ENCODE measurements around the gene PFKP.

Gene PFKP

DNA sequence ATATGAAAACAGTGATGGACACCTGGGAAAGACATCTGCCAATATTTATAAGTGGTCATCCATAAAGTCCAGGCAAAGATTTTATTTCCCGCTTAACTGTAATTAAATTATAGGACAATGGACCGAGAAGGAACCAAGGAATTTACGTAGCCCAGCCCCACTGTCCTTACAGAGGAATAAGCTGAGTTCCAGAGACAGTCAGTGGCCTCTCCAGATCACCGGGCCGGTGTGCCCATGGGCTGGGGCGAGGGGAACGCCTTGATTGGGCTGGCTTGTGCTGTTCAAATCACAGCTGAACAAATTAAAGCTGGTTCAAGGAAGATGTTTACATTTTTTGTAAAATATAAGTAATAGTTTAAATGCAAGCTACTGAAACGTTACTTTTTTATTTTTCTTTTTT is 40.7 kb downstream of the PFKP start:
- Histone ChIP-seq H3K36me3 (ENCODE audit: control insufficient read depth, insufficient read depth, low read length) (peaks cover 14% of the 10 kb centered on the region), H3K27me3 (ENCODE audit: control insufficient read depth, insufficient read depth, low read length) (no peaks in the 10 kb centered on the region), H3K9ac (ENCODE audit: low read length) (no peak overlapping the region), H3K4me3 (ENCODE audit: low read length) (no peak overlapping the region), H3K27ac (ENCODE audit: low read depth, low read length) (peak overlapping the region; percentile 23), H3K4me1 (ENCODE audit: control insufficient read depth, insufficient read depth, low read length) (no peaks in the 10 kb centered on the region)

DNA sequence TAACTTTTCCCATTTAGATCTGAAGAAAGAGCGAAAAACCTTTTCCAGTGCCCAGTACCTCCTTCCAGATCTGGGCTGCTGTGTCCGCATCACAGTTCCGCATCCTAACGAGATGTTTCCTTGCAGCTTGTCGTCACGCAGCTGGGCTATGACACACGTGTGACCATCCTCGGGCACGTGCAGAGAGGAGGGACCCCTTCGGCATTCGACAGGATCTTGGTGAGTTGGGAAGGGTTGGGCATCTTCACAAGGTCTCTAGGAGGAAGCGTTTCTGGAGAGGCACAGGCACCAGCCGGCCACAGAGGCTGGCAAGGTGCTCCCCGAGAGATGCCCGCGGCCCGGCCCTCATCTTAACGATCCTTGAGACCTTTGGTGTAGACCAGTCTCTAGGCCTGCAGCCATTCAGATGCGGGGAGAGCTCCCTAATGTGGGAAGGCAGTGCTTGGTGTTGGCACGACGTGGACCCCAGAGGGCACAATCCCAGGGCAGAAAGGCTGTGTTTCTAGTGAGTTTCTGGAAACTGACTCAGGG is 41.3 kb downstream of the PFKP start:
- Histone ChIP-seq H3K27ac (ENCODE audit: low read depth, low read length) (no peak overlapping the region), H3K27me3 (ENCODE audit: control insufficient read depth, insufficient read depth, low read length) (no peaks in the 10 kb centered on the region), H3K4me1 (ENCODE audit: control insufficient read depth, insufficient read depth, low read length) (no peaks in the 10 kb centered on the region), H3K36me3 (ENCODE audit: control insufficient read depth, insufficient read depth, low read length) (peaks cover 18% of the 10 kb centered on the region), H3K4me3 (ENCODE audit: low read length) (no peak overlapping the region), H3K9ac (ENCODE audit: low read length) (no peak overlapping the region)

GRCh38 chr10:3109196-3109595 is 41.8 kb downstream of the PFKP start:
- no peak overlapping the region for H3K9ac ChIP-seq (ENCODE audit: low read length)
- no peaks in the 10 kb centered on the region for H3K27me3 ChIP-seq (ENCODE audit: control insufficient read depth, insufficient read depth, low read length)
- no peaks in the 10 kb centered on the region for H3K4me1 ChIP-seq (ENCODE audit: control insufficient read depth, insufficient read depth, low read length)
- no peak overlapping the region for H3K4me3 ChIP-seq (ENCODE audit: low read length)
- peaks cover 21% of the 10 kb centered on the region for H3K36me3 ChIP-seq (ENCODE audit: control insufficient read depth, insufficient read depth, low read length)
- no peak overlapping the region for H3K27ac ChIP-seq (ENCODE audit: low read depth, low read length)

- H3K27ac ChIP-seq (ENCODE audit: low read depth, low read length): no peak overlapping the region
- H3K9ac ChIP-seq (ENCODE audit: low read length): no peak overlapping the region
- no peaks in the 10 kb centered on the region for H3K27me3 ChIP-seq (ENCODE audit: control insufficient read depth, insufficient read depth, low read length)
- peaks cover 16% of the 10 kb centered on the region for H3K36me3 ChIP-seq (ENCODE audit: control insufficient read depth, insufficient read depth, low read length)
- no peak overlapping the region for H3K4me3 ChIP-seq (ENCODE audit: low read length)
- H3K4me1 ChIP-seq (ENCODE audit: control insufficient read depth, insufficient read depth, low read length): no peaks in the 10 kb centered on the region
Measured at GRCh38 chr10:3109633-3110032, 42.3 kb downstream of the PFKP start.

DNA sequence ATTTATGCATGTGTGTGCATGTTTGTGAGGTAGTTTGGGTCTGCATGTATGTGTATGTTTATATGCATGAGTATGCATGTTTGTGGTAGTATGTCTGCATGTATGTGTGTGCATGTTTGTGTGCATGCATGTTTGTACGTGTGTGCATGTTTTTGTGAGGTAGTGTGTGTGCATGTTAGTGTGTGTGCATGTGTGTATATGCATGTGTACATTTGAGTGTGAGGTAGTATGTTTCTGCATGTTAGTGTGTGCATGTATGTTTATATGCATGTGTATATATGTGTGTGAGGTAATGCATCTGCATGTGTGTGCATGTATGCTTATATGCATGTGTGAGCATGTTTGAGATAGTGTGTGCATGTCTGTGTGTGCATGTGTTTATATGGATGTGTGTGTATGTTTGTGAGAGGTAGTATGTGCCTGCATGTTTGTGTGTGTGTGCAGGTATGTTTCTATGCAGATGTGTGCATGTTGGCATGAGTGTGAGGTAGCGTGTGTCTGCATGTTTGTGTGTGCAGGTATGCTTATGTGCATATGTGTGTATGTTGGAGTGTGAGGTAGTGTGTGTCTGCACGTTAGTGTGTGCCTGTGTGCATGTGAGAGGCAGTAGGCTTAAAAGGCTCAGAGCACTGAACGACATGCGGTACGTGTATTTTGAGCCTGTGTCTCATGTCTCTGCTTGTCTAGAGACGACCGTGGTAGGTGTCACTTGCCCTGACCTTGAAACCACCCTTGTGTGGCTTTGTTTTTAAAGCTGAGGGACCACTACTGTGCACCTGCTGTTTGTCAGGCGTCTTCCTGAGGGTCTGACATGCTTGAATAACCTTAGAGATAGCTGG is 43.7 kb downstream of the PFKP start:
- Histone ChIP-seq H3K4me3 (ENCODE audit: low read length) (no peak overlapping the region), H3K36me3 (ENCODE audit: control insufficient read depth, insufficient read depth, low read length) (peaks cover 14% of the 10 kb centered on the region), H3K27ac (ENCODE audit: low read depth, low read length) (no peak overlapping the region), H3K27me3 (ENCODE audit: control insufficient read depth, insufficient read depth, low read length) (no peaks in the 10 kb centered on the region), H3K4me1 (ENCODE audit: control insufficient read depth, insufficient read depth, low read length) (no peaks in the 10 kb centered on the region), H3K9ac (ENCODE audit: low read length) (no peak overlapping the region)

DNA sequence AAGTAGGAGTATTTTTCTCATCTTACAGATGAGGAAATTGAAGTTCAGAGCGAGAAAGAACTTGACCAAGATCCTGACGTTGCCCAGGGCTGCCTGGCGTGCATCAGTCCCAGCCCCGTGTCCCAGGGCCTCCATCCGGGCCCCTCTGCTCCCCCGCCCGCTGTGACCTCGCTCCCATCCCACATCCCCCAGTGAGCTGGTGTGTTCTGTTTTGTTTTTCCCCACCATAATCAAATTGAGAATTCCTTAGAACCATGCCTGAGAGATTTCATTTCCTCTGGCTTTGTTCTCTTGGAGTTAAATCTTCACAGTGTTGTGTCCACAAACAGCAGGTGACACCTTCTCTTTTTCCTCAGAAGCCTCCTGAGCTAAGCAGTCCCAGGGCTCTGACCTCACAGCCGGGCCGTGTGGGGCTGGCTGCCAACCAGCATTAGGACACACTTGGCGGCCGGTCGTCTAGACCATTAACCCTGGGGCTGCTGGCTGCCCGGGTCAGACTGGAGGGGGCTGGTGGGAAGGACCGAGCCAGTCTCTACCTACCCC is 44.3 kb downstream of the PFKP start:
- Histone ChIP-seq H3K27me3 (ENCODE audit: control insufficient read depth, insufficient read depth, low read length) (no peaks in the 10 kb centered on the region), H3K36me3 (ENCODE audit: control insufficient read depth, insufficient read depth, low read length) (peaks cover 17% of the 10 kb centered on the region), H3K4me3 (ENCODE audit: low read length) (no peak overlapping the region), H3K4me1 (ENCODE audit: control insufficient read depth, insufficient read depth, low read length) (no peaks in the 10 kb centered on the region), H3K27ac (ENCODE audit: low read depth, low read length) (no peak overlapping the region), H3K9ac (ENCODE audit: low read length) (no peak overlapping the region)

DNA sequence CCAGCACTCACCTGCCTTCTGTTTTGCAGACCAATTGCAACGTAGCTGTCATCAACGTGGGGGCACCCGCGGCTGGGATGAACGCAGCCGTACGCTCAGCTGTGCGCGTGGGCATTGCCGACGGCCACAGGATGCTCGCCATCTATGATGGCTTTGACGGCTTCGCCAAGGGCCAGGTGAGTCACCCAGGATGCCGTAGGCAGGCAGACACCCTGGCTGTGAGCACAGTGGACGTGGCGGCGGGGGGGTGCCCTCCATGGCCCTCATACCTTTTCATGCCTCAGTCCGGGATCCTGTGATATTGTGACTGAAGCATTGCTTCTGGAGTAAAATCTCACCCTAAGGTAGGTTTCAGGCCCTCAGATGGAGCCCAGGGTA is 46.0 kb downstream of the PFKP start:
- no peaks in the 10 kb centered on the region for H3K4me1 ChIP-seq (ENCODE audit: control insufficient read depth, insufficient read depth, low read length)
- peaks cover 21% of the 10 kb centered on the region for H3K36me3 ChIP-seq (ENCODE audit: control insufficient read depth, insufficient read depth, low read length)
- no peak overlapping the region for H3K9ac ChIP-seq (ENCODE audit: low read length)
- H3K4me3 ChIP-seq (ENCODE audit: low read length): no peak overlapping the region
- no peaks in the 10 kb centered on the region for H3K27me3 ChIP-seq (ENCODE audit: control insufficient read depth, insufficient read depth, low read length)
- H3K27ac ChIP-seq (ENCODE audit: low read depth, low read length): no peak overlapping the region

DNA sequence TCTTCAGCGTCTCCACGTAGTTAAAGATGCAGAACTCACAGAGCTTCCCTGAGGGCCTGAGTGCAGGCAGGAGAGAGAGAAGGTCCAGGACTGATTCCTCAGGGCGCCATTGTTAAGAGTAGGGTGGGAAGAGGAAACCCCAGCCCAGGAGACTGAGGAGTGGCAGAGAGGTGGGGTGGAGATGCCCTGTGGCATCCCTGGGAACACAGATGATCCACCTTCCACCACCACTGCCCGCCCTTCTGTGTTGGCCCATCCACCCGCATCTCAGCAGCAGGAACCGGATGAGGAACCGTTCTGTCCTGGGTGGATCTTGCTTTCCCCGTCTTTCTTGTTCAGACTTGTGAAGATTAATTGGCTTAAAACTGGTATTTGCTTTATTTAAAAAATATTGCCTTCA is 48.3 kb downstream of the PFKP start:
- H3K4me3 ChIP-seq (ENCODE audit: low read length): no peak overlapping the region
- no peaks in the 10 kb centered on the region for H3K27me3 ChIP-seq (ENCODE audit: control insufficient read depth, insufficient read depth, low read length)
- no peak overlapping the region for H3K27ac ChIP-seq (ENCODE audit: low read depth, low read length)
- no peak overlapping the region for H3K9ac ChIP-seq (ENCODE audit: low read length)
- peaks cover 17% of the 10 kb centered on the region for H3K36me3 ChIP-seq (ENCODE audit: control insufficient read depth, insufficient read depth, low read length)
- H3K4me1 ChIP-seq (ENCODE audit: control insufficient read depth, insufficient read depth, low read length): no peaks in the 10 kb centered on the region

- no peak overlapping the region for H3K9ac ChIP-seq (ENCODE audit: low read length)
- H3K27ac ChIP-seq (ENCODE audit: low read depth, low read length): no peak overlapping the region
- peaks cover 17% of the 10 kb centered on the region for H3K36me3 ChIP-seq (ENCODE audit: control insufficient read depth, insufficient read depth, low read length)
- H3K4me1 ChIP-seq (ENCODE audit: control insufficient read depth, insufficient read depth, low read length): no peaks in the 10 kb centered on the region
- no peaks in the 10 kb centered on the region for H3K27me3 ChIP-seq (ENCODE audit: control insufficient read depth, insufficient read depth, low read length)
- no peak overlapping the region for H3K4me3 ChIP-seq (ENCODE audit: low read length)
Measured at GRCh38 chr10:3116508-3117100, 49.3 kb downstream of the PFKP start.

GRCh38 chr10:3117486-3117885 is 50.1 kb downstream of the PFKP start:
- Histone ChIP-seq H3K4me1 (ENCODE audit: control insufficient read depth, insufficient read depth, low read length) (no peaks in the 10 kb centered on the region), H3K36me3 (ENCODE audit: control insufficient read depth, insufficient read depth, low read length) (peaks cover 22% of the 10 kb centered on the region), H3K4me3 (ENCODE audit: low read length) (no peak overlapping the region)

GRCh38 chr10:3118641-3119091 is 51.3 kb downstream of the PFKP start:
- no peaks in the 10 kb centered on the region for H3K4me1 ChIP-seq (ENCODE audit: control insufficient read depth, insufficient read depth, low read length)
- H3K4me3 ChIP-seq (ENCODE audit: low read length): no peak overlapping the region
- H3K9ac ChIP-seq (ENCODE audit: low read length): no peak overlapping the region
- peaks cover 19% of the 10 kb centered on the region for H3K36me3 ChIP-seq (ENCODE audit: control insufficient read depth, insufficient read depth, low read length)
- no peak overlapping the region for H3K27ac ChIP-seq (ENCODE audit: low read depth, low read length)
- no peaks in the 10 kb centered on the region for H3K27me3 ChIP-seq (ENCODE audit: control insufficient read depth, insufficient read depth, low read length)

More at GRCh38 chr10:3117486-3117885, 50.1 kb downstream of the PFKP start:
- Histone ChIP-seq H3K9ac (ENCODE audit: low read length) (no peak overlapping the region), H3K27me3 (ENCODE audit: control insufficient read depth, insufficient read depth, low read length) (no peaks in the 10 kb centered on the region), H3K27ac (ENCODE audit: low read depth, low read length) (no peak overlapping the region)

- no peak overlapping the region for H3K27ac ChIP-seq (ENCODE audit: low read depth, low read length)
Measured at GRCh38 chr10:3119796-3120459, 52.6 kb downstream of the PFKP start.

More at GRCh38 chr10:3119796-3120459, 52.6 kb downstream of the PFKP start:
- no peaks in the 10 kb centered on the region for H3K27me3 ChIP-seq (ENCODE audit: control insufficient read depth, insufficient read depth, low read length)
- no peaks in the 10 kb centered on the region for H3K4me1 ChIP-seq (ENCODE audit: control insufficient read depth, insufficient read depth, low read length)
- H3K9ac ChIP-seq (ENCODE audit: low read length): no peak overlapping the region
- peaks cover 16% of the 10 kb centered on the region for H3K36me3 ChIP-seq (ENCODE audit: control insufficient read depth, insufficient read depth, low read length)
- no peak overlapping the region for H3K4me3 ChIP-seq (ENCODE audit: low read length)
